HepG2 (cell line): ENCODE results near the gene MLX. TPM values are rescaled to one million over a fixed set of nuclear protein-coding genes. Genes with fewer than 3 reads are reported as not detected.

Experiments used
- CBX5 ChIP-seq: sonication (generic); formaldehyde crosslinking; IDR thresholded peaks from 2 replicates; pipeline ENCODE4 v1.4.0; 2020; ENCODE audit warnings: missing genetic modification reagents, borderline replicate concordance
- ELF4 ChIP-seq: sonication (generic); formaldehyde crosslinking; IDR thresholded peaks from 2 replicates; pipeline ENCODE4 v1.5.0; 2020; ENCODE audit warnings: missing genetic modification reagents, mild to moderate bottlenecking, moderate library complexity, borderline replicate concordance
- FOXJ3 ChIP-seq: sonication (generic); formaldehyde crosslinking; IDR thresholded peaks from 2 replicates; pipeline ENCODE4 v1.4.0; 2020; ENCODE audit warnings: missing genetic modification reagents, mild to moderate bottlenecking, borderline replicate concordance
- IRF9 ChIP-seq: sonication (generic); formaldehyde crosslinking; IDR thresholded peaks from 2 replicates; pipeline ENCODE4 v1.8.0; 2022; ENCODE audit warnings: missing genetic modification reagents, mild to moderate bottlenecking, borderline replicate concordance
- MNT ChIP-seq: fragments of 450-650 bp; IDR thresholded peaks from 2 replicates; pipeline ENCODE4 v1.6.1; 2016
- NCOA5 ChIP-seq: sonication (generic); formaldehyde crosslinking; IDR thresholded peaks from 2 replicates; pipeline ENCODE4 v1.4.0; 2020; ENCODE audit warnings: missing genetic modification reagents
- NR2F1 ChIP-seq, 2 experiments: fragments of 450-650 bp in 1 of 2; formaldehyde crosslinking in 1 of 2; IDR thresholded peaks; 2 replicates each; pipeline versions ENCODE4 v1.5.0 to v1.6.1; 2016 to 2020; ENCODE audit warnings: mild to moderate bottlenecking in 1 of 2, missing compliant biosample characterization in 1 of 2, missing genetic modification reagents in 1 of 2, moderate library complexity in 1 of 2
- PAX8 ChIP-seq: sonication (generic); formaldehyde crosslinking; IDR thresholded peaks from 2 replicates; pipeline ENCODE4 v1.8.0; 2022; ENCODE audit warnings: mild to moderate bottlenecking, missing genetic modification reagents, borderline replicate concordance
- REL ChIP-seq: sonication (generic); formaldehyde crosslinking; conservative IDR thresholded peaks from 2 replicates; pipeline ENCODE4 v1.8.0; 2022; ENCODE audit warnings: mild to moderate bottlenecking, missing genetic modification reagents, moderate library complexity
- ZBTB7B ChIP-seq: sonication (generic); formaldehyde crosslinking; IDR thresholded peaks from 2 replicates; pipeline ENCODE4 v1.4.0; 2020; ENCODE audit warnings: missing genetic modification reagents
- ZNF24 ChIP-seq: fragments of 450-650 bp; IDR thresholded peaks from 2 replicates; pipeline ENCODE4 v1.6.1; 2017; ENCODE audit warnings: antibody characterized with exemption, mild to moderate bottlenecking
- ZNF577 ChIP-seq: sonication (generic); formaldehyde crosslinking; IDR thresholded peaks from 2 replicates; pipeline ENCODE4 v1.4.0; 2020; ENCODE audit warnings: mild to moderate bottlenecking, low read depth, missing genetic modification reagents, borderline replicate concordance
- ZNF639 ChIP-seq: conservative IDR thresholded peaks from 2 replicates; pipeline ENCODE4 v1.6.1; 2018; ENCODE audit warnings: missing genetic modification reagents
- ZNF646 ChIP-seq: sonication (generic); formaldehyde crosslinking; IDR thresholded peaks from 2 replicates; pipeline ENCODE4 v1.9.0; 2021; ENCODE audit warnings: mild to moderate bottlenecking, missing genetic modification reagents
- ZNF713 ChIP-seq: sonication (generic); formaldehyde crosslinking; IDR thresholded peaks from 2 replicates; pipeline ENCODE4 v1.4.0; 2020; ENCODE audit warnings: mild to moderate bottlenecking, missing genetic modification reagents
- ZNF737 ChIP-seq: sonication (generic); formaldehyde crosslinking; IDR thresholded peaks from 2 replicates; pipeline ENCODE4 v1.5.0; 2020; ENCODE audit warnings: missing genetic modification reagents, mild to moderate bottlenecking, borderline replicate concordance
- ZSCAN31 ChIP-seq: sonication (generic); formaldehyde crosslinking; IDR thresholded peaks from 2 replicates; pipeline ENCODE4 v1.5.0; 2020; ENCODE audit warnings: low read depth, mild to moderate bottlenecking, missing genetic modification reagents
- polyA plus RNA-seq, 8 experiments: library from polyadenylated mRNA; depleted of rRNA in 3 of 8; stranded (reverse) in 7 of 8; unstranded in 1 of 8; fragments of >200 nt; fragmentation: Illumina TruSeq in 4 of 8; extraction: Trizol in 4 of 8; gene quantifications; 2 replicates each; pipeline versions ENCODE4 v1.2.1 to v1.2.3, GENCODE V29; 2011 to 2016; ENCODE audit warnings: low read depth in 4 of 8, missing spikeins in 1 of 8, mixed read lengths in 1 of 8; ENCODE audit not compliant: insufficient read depth in 1 of 8
- total RNA-seq, 5 experiments: library from RNA; depleted of rRNA; stranded (reverse); fragments of >200 nt; fragmentation: Illumina TruSeq; extraction: Trizol; gene quantifications; 2 replicates each; pipeline ENCODE4 v1.2.3, GENCODE V29; 2016; ENCODE audit warnings: low read depth in 1 of 5

Gene MLX
- total and polyA plus RNA-seq, 2 of the 13 experiments (the other 11 are each of a cell fraction or from before 2014, with no cell fraction given): 38.9 to 74.4 TPM

GRCh38 chr17:42562388-42563142 lies 4.3 kb upstream of the MLX start (continued):
- TF ChIP-seq ZNF646 (CRISPR knock-in tag) (peak; percentile 54; the same call in 1 of the 2 replicates), ZNF577 (CRISPR knock-in tag) (peak; percentile 87; the same call in 1 of the 2 replicates), IRF9 (no peak; the same call in 1 of the 2 replicates), ZNF24 (no peak), ELF4 (CRISPR knock-in tag) (peak; percentile 8; the same call in 1 of the 2 replicates), ZNF713 (CRISPR knock-in tag) (no peak), FOXJ3 (CRISPR knock-in tag) (no peak), ZNF639 (CRISPR knock-in tag) (no peak; the same call in 1 of the 2 replicates), NCOA5 (no peak), REL (0 out of 2 replicates have a peak, but pooled peaks have one; percentile 26), ZSCAN31 (CRISPR knock-in tag) (peak; percentile 66), ZNF737 (peak; percentile 51; the same call in 1 of the 2 replicates), PAX8 (CRISPR knock-in tag) (peak; percentile 69; the same call in 1 of the 2 replicates), ZBTB7B (CRISPR knock-in tag) (peak; percentile 36; the same call in 1 of the 2 replicates), CBX5 (CRISPR knock-in tag) (peak; percentile 17; the same call in 1 of the 2 replicates), MNT (no peak), NR2F1 (CRISPR knock-in tag; IDR thresholded peaks at IDR 0.05) (peak in 1 of 2 experiments; percentile 36; a peak in 1 of 4 replicates)
